Muscle of leg (tissue), 16 donors: ENCODE results near the gene VCAM1. TPM values are rescaled to one million over a fixed set of nuclear protein-coding genes. Genes with fewer than 3 reads are reported as not detected.
A peak's percentile ranks its signal among the peaks of the same experiment; 100 is the strongest.

ENCODE experiments used
- DNase-seq: peaks from one replicate; pipeline ENCODE4 v3.0.0; 2013
- H3K27ac ChIP-seq: one replicate; pipeline ENCODE4 v1.5.1; 2013; ENCODE audit warnings: mild to moderate bottlenecking, low read length, control low read depth
- H3K27me3 ChIP-seq: one replicate; pipeline ENCODE4 v1.6.1; 2013; ENCODE audit warnings: low read length; ENCODE audit not compliant: control insufficient read depth, insufficient read depth
- H3K36me3 ChIP-seq: one replicate; pipeline ENCODE4 v1.6.1; 2013; ENCODE audit warnings: low read length; ENCODE audit not compliant: control insufficient read depth, insufficient read depth
- H3K4me1 ChIP-seq: one replicate; pipeline ENCODE4 v1.6.1; 2013; ENCODE audit warnings: low read length; ENCODE audit not compliant: control insufficient read depth, insufficient read depth
- H3K4me3 ChIP-seq: one replicate; pipeline ENCODE4 v1.5.1; 2013; ENCODE audit warnings: low read length, control low read depth
- H3K9me3 ChIP-seq: replicated peaks from 2 replicates; pipeline ENCODE4 v1.6.1; 2013; ENCODE audit warnings: low read depth, low read length; ENCODE audit not compliant: control insufficient read depth
- WGBS: methylation state at CpG from one replicate; pipeline ENCODE4 v1.1.5; 2013; ENCODE audit warnings: missing lambda C conversion rate; ENCODE audit not compliant: insufficient coverage; 5-methylcytosine and 5-hydroxymethylcytosine counted together
- long read RNA-seq, 11 donors: transcript quantifications; one replicate each; lab custom pipeline, GENCODE V29; 2026
- polyA plus RNA-seq, 8 donors: library from polyadenylated mRNA; unstranded; fragments of 120-200 nt; gene quantifications; one replicate each; pipeline versions ENCODE4 v1.2.1 to v1.2.3, GENCODE V29; 2013; ENCODE audit warnings: inconsistent platforms in 1 of 8, low replicate concordance in 1 of 8; ENCODE audit not compliant: insufficient read length in 8 of 8, insufficient read depth in 1 of 8
- total RNA-seq: library from RNA; stranded (reverse); fragments of 120-200 nt; gene quantifications from one replicate; pipeline ENCODE4 v1.2.4, GENCODE V29; 2013

The VCAM1 gene, protein sequence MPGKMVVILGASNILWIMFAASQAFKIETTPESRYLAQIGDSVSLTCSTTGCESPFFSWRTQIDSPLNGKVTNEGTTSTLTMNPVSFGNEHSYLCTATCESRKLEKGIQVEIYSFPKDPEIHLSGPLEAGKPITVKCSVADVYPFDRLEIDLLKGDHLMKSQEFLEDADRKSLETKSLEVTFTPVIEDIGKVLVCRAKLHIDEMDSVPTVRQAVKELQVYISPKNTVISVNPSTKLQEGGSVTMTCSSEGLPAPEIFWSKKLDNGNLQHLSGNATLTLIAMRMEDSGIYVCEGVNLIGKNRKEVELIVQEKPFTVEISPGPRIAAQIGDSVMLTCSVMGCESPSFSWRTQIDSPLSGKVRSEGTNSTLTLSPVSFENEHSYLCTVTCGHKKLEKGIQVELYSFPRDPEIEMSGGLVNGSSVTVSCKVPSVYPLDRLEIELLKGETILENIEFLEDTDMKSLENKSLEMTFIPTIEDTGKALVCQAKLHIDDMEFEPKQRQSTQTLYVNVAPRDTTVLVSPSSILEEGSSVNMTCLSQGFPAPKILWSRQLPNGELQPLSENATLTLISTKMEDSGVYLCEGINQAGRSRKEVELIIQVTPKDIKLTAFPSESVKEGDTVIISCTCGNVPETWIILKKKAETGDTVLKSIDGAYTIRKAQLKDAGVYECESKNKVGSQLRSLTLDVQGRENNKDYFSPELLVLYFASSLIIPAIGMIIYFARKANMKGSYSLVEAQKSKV
- 18.4 TPM for total RNA-seq
- 10 to 100 TPM in 4 of 8 donors, 1 to 10 TPM in 4; 5.8 to 18.5 (median 10.0) TPM for polyA plus RNA-seq
- long read RNA-seq, donor 1: 0 reads
- long read RNA-seq, donor 2, partial matches to known transcripts: 0 of 2 reads
- long read RNA-seq, donor 2, other reads (novel, unspliced or antisense): 0 of 2 reads
- long read RNA-seq, donor 3, transcript VCAM1-201 (9 exons, 3,083 nt): major isoform, 5 of 5 reads
- long read RNA-seq, donor 3, partial matches to known transcripts: 0 of 5 reads
- long read RNA-seq, donor 3, other reads (novel, unspliced or antisense): 0 of 5 reads
- long read RNA-seq, donor 4, transcript VCAM1-201 (9 exons, 3,083 nt): major isoform, 7 of 9 reads
- long read RNA-seq, donor 4, partial matches to known transcripts: 0 of 9 reads
- long read RNA-seq, donor 4, other reads (novel, unspliced or antisense): 0 of 9 reads
- long read RNA-seq, donor 5, partial matches to known transcripts: 0 of 5 reads
- long read RNA-seq, donor 5, other reads (novel, unspliced or antisense): 0 of 5 reads
- long read RNA-seq, donor 6, partial matches to known transcripts: 0 of 3 reads
- long read RNA-seq, donor 6, other reads (novel, unspliced or antisense): 0 of 3 reads
- long read RNA-seq, donor 7, partial matches to known transcripts: 0 of 3 reads
- long read RNA-seq, donor 7, other reads (novel, unspliced or antisense): 0 of 3 reads
- long read RNA-seq, donor 8, partial matches to known transcripts: 0 of 5 reads
- long read RNA-seq, donor 8, other reads (novel, unspliced or antisense): 0 of 5 reads
- long read RNA-seq, donor 9, partial matches to known transcripts: 0 of 9 reads
- long read RNA-seq, donor 9, other reads (novel, unspliced or antisense): 0 of 9 reads
- long read RNA-seq, donor 10, partial matches to known transcripts: 0 of 2 reads
- long read RNA-seq, donor 10, other reads (novel, unspliced or antisense): 0 of 2 reads
- long read RNA-seq, donor 11, transcript VCAM1-201 (9 exons, 3,083 nt): major isoform, 5 of 5 reads
- long read RNA-seq, donor 11, partial matches to known transcripts: 0 of 5 reads
- long read RNA-seq, donor 11, other reads (novel, unspliced or antisense): 0 of 5 reads

DNA sequence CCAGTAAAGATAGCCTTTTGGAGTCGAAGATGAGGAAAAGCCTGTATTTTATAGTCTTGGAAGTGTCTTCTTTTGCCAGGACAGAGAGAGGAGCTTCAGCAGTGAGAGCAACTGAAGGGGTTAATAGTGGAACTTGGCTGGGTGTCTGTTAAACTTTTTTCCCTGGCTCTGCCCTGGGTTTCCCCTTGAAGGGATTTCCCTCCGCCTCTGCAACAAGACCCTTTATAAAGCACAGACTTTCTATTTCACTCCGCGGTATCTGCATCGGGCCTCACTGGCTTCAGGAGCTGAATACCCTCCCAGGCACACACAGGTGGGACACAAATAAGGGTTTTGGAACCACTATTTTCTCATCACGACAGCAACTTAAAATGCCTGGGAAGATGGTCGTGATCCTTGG lies at the start of gene VCAM1:
Gene VCAM1, plus strand, starts transcription at position 253 of the 400 bp plus-strand sequence. Its CDS starts 119 bp downstream, at position 372.
- 0% methylated on average over 1 of the region's 7 CpGs for WGBS
- DNase-seq: peak; percentile 80
- H3K27me3 ChIP-seq: no peaks in the 10 kb centered on the region
- H3K36me3 ChIP-seq: no peaks in the 10 kb centered on the region
- peak within 1 kb of the TSS; percentile 25 for H3K4me3 ChIP-seq
- H3K9me3 ChIP-seq: no peaks in the 10 kb centered on the region
- H3K4me1 ChIP-seq: no peaks in the 10 kb centered on the region
- peak within 1 kb of the TSS; percentile 29 for H3K27ac ChIP-seq

DNA sequence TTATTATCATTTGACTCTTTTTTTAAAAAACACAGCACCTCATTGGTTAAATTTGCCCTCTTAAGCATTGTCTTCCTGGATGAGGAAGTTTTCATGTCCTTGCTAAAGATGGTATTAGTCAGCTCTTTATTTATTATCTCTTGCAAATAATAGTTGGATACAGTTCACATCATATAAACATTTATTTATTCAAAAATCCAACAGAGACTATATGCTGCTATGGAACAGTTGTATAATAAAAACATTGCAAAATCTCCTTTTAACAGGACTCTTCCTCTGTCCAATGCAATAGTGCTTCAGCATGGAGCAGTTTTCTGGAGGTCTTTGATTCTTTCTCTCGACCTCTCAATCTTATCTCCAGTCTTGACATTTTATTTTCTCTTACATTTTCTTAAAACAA lies 49.5 kb upstream of the VCAM1 start:
- Histone ChIP-seq H3K9me3 (peaks cover 2% of the 10 kb centered on the region), H3K27me3 (no peaks in the 10 kb centered on the region), H3K4me1 (no peaks in the 10 kb centered on the region), H3K27ac (no peak overlapping the region), H3K4me3 (no peak overlapping the region), H3K36me3 (no peaks in the 10 kb centered on the region)
- DNase-seq: peak; percentile 10
- no CpG with 5 or more reads among the region's 1 CpG for WGBS

DNA sequence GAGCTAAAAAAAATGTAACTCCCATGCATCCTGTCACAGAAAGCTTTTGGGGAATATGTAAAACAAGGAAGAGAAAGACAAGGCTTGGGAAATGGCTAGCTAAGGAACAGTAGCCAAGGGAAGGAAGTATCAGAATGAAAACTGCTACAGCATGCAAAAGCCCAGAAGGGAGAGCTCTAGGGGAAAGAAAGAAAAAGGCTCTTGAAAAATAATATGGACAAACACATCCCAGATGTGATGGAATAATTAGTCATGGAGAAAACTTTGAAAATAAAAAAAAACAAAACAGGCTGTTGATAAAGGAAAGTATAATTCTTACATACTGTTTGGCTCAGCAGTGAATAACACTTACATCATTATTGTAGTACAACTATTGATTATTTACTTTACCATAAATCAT lies 47.9 kb upstream of the VCAM1 start:
- H3K27me3 ChIP-seq: no peaks in the 10 kb centered on the region
- H3K36me3 ChIP-seq: no peaks in the 10 kb centered on the region
- H3K27ac ChIP-seq: no peak overlapping the region
- no peaks in the 10 kb centered on the region for H3K4me1 ChIP-seq
- DNase-seq: peak; percentile 19
- peaks cover 4% of the 10 kb centered on the region for H3K9me3 ChIP-seq
- H3K4me3 ChIP-seq: no peak overlapping the region

DNA sequence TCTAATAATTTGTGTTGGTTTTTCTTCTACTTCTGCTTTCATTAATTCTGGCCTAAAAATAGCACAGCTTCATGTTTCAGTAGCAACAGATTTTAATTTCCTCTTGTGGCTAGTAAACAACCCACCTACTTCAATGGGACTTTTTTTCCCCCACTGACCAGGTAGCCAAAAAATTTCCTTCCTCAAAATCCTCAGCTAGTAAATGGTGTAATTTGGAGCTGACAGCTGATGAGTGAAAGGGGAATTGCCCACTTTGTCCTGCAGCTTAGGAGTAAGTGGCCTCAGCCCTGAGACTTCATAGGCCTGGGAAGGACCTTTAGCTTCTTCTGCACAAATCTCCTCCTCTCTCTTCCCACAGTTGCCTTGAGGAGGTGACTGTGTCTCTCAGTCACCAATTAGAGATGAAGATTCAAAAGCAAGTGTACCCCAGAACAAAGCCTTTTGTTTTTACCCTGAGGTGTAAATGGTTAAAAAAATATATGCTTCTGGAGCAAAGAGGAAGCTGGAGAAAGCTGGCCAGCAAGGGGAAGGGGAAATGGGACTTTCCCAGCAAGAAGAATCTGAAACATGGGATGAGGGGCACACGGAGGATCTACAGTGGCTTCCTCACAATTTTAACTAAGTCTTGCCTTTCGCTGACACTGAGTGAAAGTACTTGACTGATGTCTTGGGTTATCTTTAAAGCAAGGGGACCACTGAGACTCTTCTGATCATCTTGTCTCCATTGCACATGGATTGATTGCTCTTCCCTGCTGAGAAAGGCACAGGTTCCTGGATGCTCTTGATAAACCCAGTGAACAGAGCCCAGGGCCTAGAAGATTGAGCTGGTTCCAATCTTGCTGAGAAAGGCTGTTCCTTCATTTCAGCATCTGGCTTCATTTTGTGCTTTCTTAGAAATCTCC lies 35.8 kb upstream of the VCAM1 start:
- no peaks in the 10 kb centered on the region for H3K36me3 ChIP-seq
- 75% methylated on average over 1 of the region's 2 CpGs for WGBS
- no peak for DNase-seq

DNA sequence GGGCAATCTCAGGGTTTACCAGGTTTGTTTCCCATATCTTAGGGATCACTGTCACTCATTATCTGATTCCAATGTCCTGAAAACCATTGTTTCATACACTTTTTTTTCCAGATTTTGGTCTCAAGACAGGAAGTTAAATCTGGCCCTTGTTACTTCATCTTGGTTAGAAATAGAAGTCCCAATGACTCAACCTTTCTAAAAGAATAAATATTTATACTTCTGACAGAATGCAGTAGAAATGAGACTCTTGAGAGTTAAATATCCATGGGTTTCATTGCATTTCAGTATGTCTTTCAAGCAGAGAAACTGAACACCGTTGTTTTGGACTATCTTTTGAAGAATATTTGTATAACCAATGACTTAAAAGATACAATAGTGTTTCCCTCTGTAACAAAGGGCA lies 19.8 kb upstream of the VCAM1 start:
- DNase-seq: no peak
- no peaks in the 10 kb centered on the region for H3K27me3 ChIP-seq
- no peaks in the 10 kb centered on the region for H3K4me1 ChIP-seq
- no peaks in the 10 kb centered on the region for H3K36me3 ChIP-seq
- no peak overlapping the region for H3K27ac ChIP-seq
- peaks cover 4% of the 10 kb centered on the region for H3K9me3 ChIP-seq
- no CpG with 5 or more reads among the region's 1 CpG for WGBS
- no peak overlapping the region for H3K4me3 ChIP-seq

More for the DNA sequence above, 35.8 kb upstream of the VCAM1 start:
- no peaks in the 10 kb centered on the region for H3K9me3 ChIP-seq
- H3K27ac ChIP-seq: no peak overlapping the region
- H3K4me3 ChIP-seq: no peak overlapping the region
- no peaks in the 10 kb centered on the region for H3K27me3 ChIP-seq
- H3K4me1 ChIP-seq: peaks cover 4% of the 10 kb centered on the region

DNA sequence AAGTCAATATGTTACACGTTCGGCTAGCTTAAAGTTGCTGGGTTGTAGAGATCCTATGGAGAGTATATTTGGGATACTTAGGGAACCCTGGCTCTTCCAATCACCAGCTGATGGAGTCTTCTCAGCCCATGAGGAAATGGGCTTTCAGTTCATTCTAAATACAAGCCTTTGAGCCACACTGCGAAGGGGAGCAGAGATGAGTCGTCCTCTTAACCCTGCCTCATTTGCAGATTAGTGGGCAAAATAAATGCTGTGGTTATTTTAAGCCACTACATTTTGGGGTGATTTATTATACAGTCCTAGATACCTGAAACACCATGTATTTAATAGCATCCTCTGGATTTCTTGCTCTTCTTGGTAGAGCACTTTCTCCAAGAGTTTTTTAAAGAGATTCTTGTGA lies 19.0 kb upstream of the VCAM1 start:
- no peaks in the 10 kb centered on the region for H3K27me3 ChIP-seq
- WGBS: no CpG with 5 or more reads among the region's 4 CpGs
- no peak for DNase-seq
- no peaks in the 10 kb centered on the region for H3K36me3 ChIP-seq
- H3K4me1 ChIP-seq: no peaks in the 10 kb centered on the region
- no peaks in the 10 kb centered on the region for H3K9me3 ChIP-seq
- H3K27ac ChIP-seq: no peak overlapping the region
- H3K4me3 ChIP-seq: no peak overlapping the region

DNA sequence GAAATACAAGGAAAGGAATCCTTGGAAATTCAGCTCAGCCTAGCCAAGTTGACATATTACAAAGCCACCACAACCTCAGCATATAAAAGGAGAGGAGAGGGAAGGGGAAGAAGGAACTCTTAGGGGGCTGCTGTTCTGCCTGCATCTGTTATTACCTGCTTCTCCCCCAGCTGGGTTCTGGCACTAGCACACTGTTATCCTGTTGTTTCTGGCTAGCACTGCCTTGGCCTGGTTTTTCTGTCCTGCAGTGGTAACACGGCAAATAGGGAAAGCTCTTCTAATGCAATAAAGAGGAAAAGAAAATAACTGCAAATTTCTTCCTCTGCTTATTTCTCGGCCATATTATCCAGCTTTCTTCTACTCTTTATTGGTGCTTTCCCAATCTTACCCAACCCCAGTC lies 16.5 kb upstream of the VCAM1 start:
- peak; percentile 14 for DNase-seq
- Histone ChIP-seq H3K36me3 (no peaks in the 10 kb centered on the region), H3K27me3 (no peaks in the 10 kb centered on the region), H3K9me3 (no peaks in the 10 kb centered on the region), H3K4me3 (no peak overlapping the region), H3K4me1 (no peaks in the 10 kb centered on the region), H3K27ac (no peak overlapping the region)
- WGBS: 80% methylated on average over 1 of the region's 2 CpGs

DNA sequence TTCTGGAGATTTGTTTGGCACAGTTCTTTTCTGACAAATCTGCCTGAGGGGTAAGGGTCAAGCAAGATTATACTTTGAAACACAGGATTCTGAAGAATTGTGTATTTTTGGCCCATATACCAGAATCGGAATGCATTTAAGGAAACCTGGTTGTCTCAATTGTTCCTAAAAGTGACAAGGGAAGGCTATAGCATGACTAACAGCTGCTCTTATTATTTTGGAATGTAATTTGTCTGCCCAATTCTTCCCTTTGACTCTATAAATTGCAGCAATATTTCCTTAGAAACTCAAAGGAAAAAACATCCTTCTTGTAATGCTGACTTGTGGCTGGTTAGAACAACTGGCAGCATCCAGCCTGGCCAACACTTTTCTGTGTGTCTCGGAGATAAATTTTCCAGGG lies 15.8 kb upstream of the VCAM1 start:
- peak; percentile 47 for DNase-seq
- H3K4me3 ChIP-seq: no peak overlapping the region
- no peaks in the 10 kb centered on the region for H3K4me1 ChIP-seq
- no CpG with 5 or more reads among the region's 2 CpGs for WGBS
- no peaks in the 10 kb centered on the region for H3K27me3 ChIP-seq
- H3K36me3 ChIP-seq: no peaks in the 10 kb centered on the region
- no peak overlapping the region for H3K27ac ChIP-seq
- no peaks in the 10 kb centered on the region for H3K9me3 ChIP-seq
